GM06990 (cell line): ENCODE data around the gene AK9.
"Not testable (repeated sequence)": the region's sequence is repeated elsewhere in the genome, so short reads cannot be mapped to it uniquely, and the experiment has no call there.

Experiments used
- DNase-seq: peaks from one replicate; pipeline ENCODE4 v3.0.0-alpha.2; 2011; ENCODE audit not compliant: insufficient read length; ENCODE audit errors: extremely low read depth
- H3K27me3 ChIP-seq: replicated peaks from 2 replicates; pipeline ENCODE4 v1.6.0; 2011; ENCODE audit warnings: low read length; ENCODE audit not compliant: control insufficient read depth, insufficient read depth
- H3K36me3 ChIP-seq: 2 replicates; pipeline ENCODE4 v1.5.1; 2011; ENCODE audit warnings: low read length; ENCODE audit not compliant: control insufficient read depth, insufficient read depth
- H3K4me3 ChIP-seq: replicated peaks from 2 replicates; pipeline ENCODE4 v1.5.1; 2011; ENCODE audit warnings: low read depth, mild to moderate bottlenecking, control low read depth, low read length
- TF ChIP-seq, protein P1 (sequence below): IDR thresholded peaks from 2 replicates; pipeline ENCODE4 v1.5.1; 2011; ENCODE audit warnings: low read length, control low read depth, mild to moderate bottlenecking, inconsistent platforms; ENCODE audit not compliant: insufficient read depth, poor library complexity, severe bottlenecking

AK9 gene

GRCh38 chr6:109717971-109718370 is 27.0 kb upstream of the AK9 start:
- no peaks in the 10 kb centered on the region for H3K27me3 ChIP-seq
- TF ChIP-seq, protein P1, sequence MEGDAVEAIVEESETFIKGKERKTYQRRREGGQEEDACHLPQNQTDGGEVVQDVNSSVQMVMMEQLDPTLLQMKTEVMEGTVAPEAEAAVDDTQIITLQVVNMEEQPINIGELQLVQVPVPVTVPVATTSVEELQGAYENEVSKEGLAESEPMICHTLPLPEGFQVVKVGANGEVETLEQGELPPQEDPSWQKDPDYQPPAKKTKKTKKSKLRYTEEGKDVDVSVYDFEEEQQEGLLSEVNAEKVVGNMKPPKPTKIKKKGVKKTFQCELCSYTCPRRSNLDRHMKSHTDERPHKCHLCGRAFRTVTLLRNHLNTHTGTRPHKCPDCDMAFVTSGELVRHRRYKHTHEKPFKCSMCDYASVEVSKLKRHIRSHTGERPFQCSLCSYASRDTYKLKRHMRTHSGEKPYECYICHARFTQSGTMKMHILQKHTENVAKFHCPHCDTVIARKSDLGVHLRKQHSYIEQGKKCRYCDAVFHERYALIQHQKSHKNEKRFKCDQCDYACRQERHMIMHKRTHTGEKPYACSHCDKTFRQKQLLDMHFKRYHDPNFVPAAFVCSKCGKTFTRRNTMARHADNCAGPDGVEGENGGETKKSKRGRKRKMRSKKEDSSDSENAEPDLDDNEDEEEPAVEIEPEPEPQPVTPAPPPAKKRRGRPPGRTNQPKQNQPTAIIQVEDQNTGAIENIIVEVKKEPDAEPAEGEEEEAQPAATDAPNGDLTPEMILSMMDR, result no peak
- no peaks in the 10 kb centered on the region; the same call in 1 of the 2 replicates for H3K36me3 ChIP-seq
- no peak overlapping the region for H3K4me3 ChIP-seq
- DNase-seq, result no peak

GRCh38 chr6:109715616-109716015 is 24.6 kb upstream of the AK9 start:
- no peak for DNase-seq
- no peak overlapping the region for H3K4me3 ChIP-seq
- H3K27me3 ChIP-seq, result no peaks in the 10 kb centered on the region
- no peaks in the 10 kb centered on the region; the same call in 1 of the 2 replicates for H3K36me3 ChIP-seq
- TF ChIP-seq, protein P1, result no peak

DNA sequence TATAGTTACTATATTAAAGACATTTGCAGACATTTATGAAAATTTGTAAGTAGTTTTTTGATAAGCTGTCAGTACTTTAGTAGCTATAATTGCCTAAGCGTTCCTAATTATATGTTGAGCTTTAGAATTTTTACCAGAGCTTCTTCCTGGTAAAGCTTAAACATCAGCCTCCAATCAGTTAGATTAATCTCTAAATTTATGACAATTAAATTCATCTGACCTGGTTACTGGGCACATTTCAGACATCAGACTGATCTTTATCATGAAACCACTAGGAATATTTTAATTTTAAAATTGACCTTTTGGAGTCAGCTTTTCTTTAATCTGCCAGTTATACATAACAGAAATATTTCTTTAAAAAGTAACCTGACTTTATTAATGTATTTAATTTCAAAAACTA is 23.6 kb upstream of the AK9 start:
- no peaks in the 10 kb centered on the region; the same call in 1 of the 2 replicates for H3K36me3 ChIP-seq
- no peak overlapping the region for H3K4me3 ChIP-seq
- TF ChIP-seq, protein P1, result no peak
- DNase-seq, result no peak
- no peaks in the 10 kb centered on the region for H3K27me3 ChIP-seq

DNA sequence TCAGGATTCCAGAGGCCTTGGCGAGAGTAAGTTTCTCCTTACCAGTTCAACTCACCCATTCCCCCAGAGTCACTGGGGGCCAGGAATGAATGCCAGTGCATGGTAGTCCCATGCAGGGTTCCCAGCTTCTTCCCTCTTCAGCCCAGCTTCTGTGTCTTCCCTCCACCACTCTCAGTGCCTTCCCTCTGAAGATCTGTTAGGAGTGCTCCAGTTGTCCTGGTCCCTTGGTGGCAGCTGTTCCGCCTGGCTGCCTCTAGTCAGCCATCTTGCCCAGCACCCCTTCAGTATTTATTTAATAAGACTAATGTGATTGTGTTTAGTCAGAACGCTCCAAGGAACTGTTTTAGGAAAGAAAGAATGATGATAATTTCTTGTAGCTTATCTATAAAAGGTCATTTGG is 23.2 kb upstream of the AK9 start:
- Histone ChIP-seq H3K36me3 (no peaks in the 10 kb centered on the region; the same call in 1 of the 2 replicates), H3K27me3 (no peaks in the 10 kb centered on the region), H3K4me3 (no peak overlapping the region)
- TF ChIP-seq, protein P1, result no peak
- DNase-seq, result no peak

GRCh38 chr6:109713097-109713496 is 22.1 kb upstream of the AK9 start:
- DNase-seq, result no peak
- H3K4me3 ChIP-seq, result no peak overlapping the region
- H3K27me3 ChIP-seq, result no peaks in the 10 kb centered on the region
- TF ChIP-seq, protein P1, result no peak
- no peaks in the 10 kb centered on the region for H3K36me3 ChIP-seq

DNA sequence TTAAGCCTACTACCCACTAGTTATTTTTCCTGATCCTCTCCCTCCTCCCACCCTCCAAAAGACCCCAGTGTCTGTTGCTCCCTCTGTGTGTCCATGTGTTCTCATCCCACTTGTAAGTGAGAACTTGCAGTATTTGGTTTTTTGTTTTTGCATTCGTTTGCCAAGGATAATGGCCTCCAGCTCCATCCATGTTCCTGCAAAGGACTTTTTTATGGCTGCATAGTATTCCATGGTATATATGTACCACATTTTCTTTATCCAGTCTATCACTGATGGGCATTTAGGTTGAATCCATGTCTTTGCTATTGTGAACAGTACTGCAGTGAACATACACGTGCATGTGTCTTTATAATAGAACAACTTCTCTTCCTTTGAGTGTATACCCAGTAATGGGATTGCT is 17.1 kb upstream of the AK9 start:
- not testable (repeated sequence) for H3K27me3 ChIP-seq, H3K4me3 ChIP-seq, DNase-seq, H3K36me3 ChIP-seq
